ENCODE data around the gene MGAT4B. TPM values are rescaled to one million over a fixed set of nuclear protein-coding genes. Genes with fewer than 3 reads are reported as not detected.

The MGAT4B gene
- total RNA-seq, 1 experiment from 2014 or later = 613 TPM

- H3K36me3 Mint-ChIP-seq (ENCODE audit: insufficient read depth, unreplicated experiment) = peaks cover 33% of the 10 kb centered on the region
- intact Hi-C loops (cut with micrococcal nuclease; ENCODE audit: unreplicated experiment) = no loop called here
- no peaks in the 10 kb centered on the region for H3K9me3 Mint-ChIP-seq (ENCODE audit: low read depth, unreplicated experiment)
- CTCF ChIA-PET = interaction anchor here (0.9 kb wide), 1 partner anchor 9 kb away, joined by 3 read pairs; no protein-coding TSS in a partner anchor
- no peak for DNase-seq
- no peaks in the 10 kb centered on the region for H3K27me3 Mint-ChIP-seq (ENCODE audit: unreplicated experiment)
- no peak overlapping the region for H3K27ac Mint-ChIP-seq (ENCODE audit: unreplicated experiment)
- no peaks in the 10 kb centered on the region for H3K4me1 Mint-ChIP-seq (ENCODE audit: low read depth, unreplicated experiment)
- no peak overlapping the region for H3K4me3 Mint-ChIP-seq (ENCODE audit: low read depth, unreplicated experiment)
- TF ChIP-seq, protein P1, sequence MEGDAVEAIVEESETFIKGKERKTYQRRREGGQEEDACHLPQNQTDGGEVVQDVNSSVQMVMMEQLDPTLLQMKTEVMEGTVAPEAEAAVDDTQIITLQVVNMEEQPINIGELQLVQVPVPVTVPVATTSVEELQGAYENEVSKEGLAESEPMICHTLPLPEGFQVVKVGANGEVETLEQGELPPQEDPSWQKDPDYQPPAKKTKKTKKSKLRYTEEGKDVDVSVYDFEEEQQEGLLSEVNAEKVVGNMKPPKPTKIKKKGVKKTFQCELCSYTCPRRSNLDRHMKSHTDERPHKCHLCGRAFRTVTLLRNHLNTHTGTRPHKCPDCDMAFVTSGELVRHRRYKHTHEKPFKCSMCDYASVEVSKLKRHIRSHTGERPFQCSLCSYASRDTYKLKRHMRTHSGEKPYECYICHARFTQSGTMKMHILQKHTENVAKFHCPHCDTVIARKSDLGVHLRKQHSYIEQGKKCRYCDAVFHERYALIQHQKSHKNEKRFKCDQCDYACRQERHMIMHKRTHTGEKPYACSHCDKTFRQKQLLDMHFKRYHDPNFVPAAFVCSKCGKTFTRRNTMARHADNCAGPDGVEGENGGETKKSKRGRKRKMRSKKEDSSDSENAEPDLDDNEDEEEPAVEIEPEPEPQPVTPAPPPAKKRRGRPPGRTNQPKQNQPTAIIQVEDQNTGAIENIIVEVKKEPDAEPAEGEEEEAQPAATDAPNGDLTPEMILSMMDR (IDR thresholded peaks at IDR 0.05; ENCODE audit: unreplicated experiment) = no peak
- BruUV-seq (replicated peaks) = no TSS peak
Measured at GRCh38 chr5:179788193-179788854, 18.3 kb downstream of the MGAT4B start.

DNA sequence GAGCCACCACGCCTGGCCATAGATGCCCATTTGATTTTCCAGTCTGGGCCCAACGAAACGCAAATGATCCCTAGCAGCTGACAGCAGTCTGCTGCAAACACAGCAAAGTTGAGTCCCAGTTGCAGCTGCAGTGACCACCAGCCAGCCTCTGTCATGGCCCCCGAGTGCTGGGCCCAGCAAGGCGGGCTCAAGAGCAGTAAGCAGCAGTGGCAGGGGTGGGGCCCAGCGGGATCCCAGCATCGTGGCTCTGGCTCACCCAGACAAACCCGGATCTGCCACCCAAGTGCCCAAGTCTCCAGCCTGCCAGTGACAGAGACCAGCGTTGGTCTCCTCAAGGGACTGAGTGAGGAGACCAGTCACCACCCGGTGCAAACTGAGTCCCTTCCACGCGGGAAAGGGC is 19.8 kb downstream of the MGAT4B start:
- peaks cover 27% of the 10 kb centered on the region for H3K36me3 Mint-ChIP-seq (ENCODE audit: insufficient read depth, unreplicated experiment)
- BruUV-seq (replicated peaks) = no TSS peak
- CTCF ChIA-PET = no interaction called here
- no peaks in the 10 kb centered on the region for H3K27me3 Mint-ChIP-seq (ENCODE audit: unreplicated experiment)
- no peaks in the 10 kb centered on the region for H3K4me1 Mint-ChIP-seq (ENCODE audit: low read depth, unreplicated experiment)
- no peak for DNase-seq
- TF ChIP-seq, protein P1 (IDR thresholded peaks at IDR 0.05; ENCODE audit: unreplicated experiment) = no peak
- H3K4me3 Mint-ChIP-seq (ENCODE audit: low read depth, unreplicated experiment) = no peak overlapping the region
- H3K9me3 Mint-ChIP-seq (ENCODE audit: low read depth, unreplicated experiment) = no peaks in the 10 kb centered on the region
- no peak overlapping the region for H3K27ac Mint-ChIP-seq (ENCODE audit: unreplicated experiment)
- intact Hi-C loops (cut with micrococcal nuclease; ENCODE audit: unreplicated experiment) = no loop called here

DNA sequence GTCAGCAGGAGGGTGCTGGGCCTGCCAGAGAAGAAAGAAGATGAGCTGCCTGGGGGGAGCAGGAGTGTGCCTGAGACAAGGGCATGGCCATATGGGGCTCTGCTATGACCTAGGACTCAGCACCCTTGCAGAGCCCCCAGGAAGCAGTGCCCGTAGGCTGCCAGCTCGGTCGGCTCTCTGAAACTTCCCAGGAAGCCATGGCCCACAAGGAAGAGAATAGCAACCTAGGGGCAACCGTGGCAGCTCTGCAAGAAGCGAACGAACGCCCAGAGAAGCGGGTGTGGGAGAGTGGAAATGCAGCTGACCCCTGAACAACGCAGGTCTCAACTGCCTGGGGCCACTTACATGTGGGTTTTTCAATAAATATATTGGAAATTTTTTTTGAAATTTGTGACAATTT is 23.5 kb downstream of the MGAT4B start:
- Mint-ChIP-seq H3K27ac (ENCODE audit: unreplicated experiment) (no peak overlapping the region), H3K4me1 (ENCODE audit: low read depth, unreplicated experiment) (no peaks in the 10 kb centered on the region), H3K9me3 (ENCODE audit: low read depth, unreplicated experiment) (no peaks in the 10 kb centered on the region), H3K36me3 (ENCODE audit: insufficient read depth, unreplicated experiment) (peaks cover 38% of the 10 kb centered on the region), H3K4me3 (ENCODE audit: low read depth, unreplicated experiment) (no peak overlapping the region), H3K27me3 (ENCODE audit: unreplicated experiment) (no peaks in the 10 kb centered on the region)
- intact Hi-C loops (cut with micrococcal nuclease; ENCODE audit: unreplicated experiment) = no loop called here
- no TSS peak for BruUV-seq (replicated peaks)
- DNase-seq = no peak
- CTCF ChIA-PET = no interaction called here
- TF ChIP-seq, protein P1 (IDR thresholded peaks at IDR 0.05; ENCODE audit: unreplicated experiment) = no peak

DNA sequence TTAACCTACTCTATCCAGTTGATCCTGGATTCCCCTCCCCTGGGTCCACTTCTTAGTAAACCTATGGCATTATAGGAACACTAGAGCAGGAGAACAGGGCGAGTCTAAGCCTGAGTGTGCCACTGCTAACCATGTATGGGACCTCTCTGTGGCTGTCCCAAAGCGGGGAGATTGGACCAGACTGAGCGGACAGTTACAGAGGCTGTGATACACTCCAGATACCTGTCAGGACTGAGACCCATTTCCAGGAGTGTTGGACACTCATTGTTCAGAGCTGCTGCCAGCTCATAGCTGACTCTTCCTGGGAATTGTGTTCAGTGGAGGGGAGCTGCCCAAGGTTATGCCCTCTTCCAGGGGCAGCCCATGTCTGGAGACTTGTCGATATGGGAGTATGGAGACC is 24.8 kb downstream of the MGAT4B start:
- Mint-ChIP-seq H3K27ac (ENCODE audit: unreplicated experiment) (no peak overlapping the region), H3K36me3 (ENCODE audit: insufficient read depth, unreplicated experiment) (peaks cover 34% of the 10 kb centered on the region), H3K9me3 (ENCODE audit: low read depth, unreplicated experiment) (no peaks in the 10 kb centered on the region), H3K27me3 (ENCODE audit: unreplicated experiment) (no peaks in the 10 kb centered on the region), H3K4me1 (ENCODE audit: low read depth, unreplicated experiment) (no peaks in the 10 kb centered on the region), H3K4me3 (ENCODE audit: low read depth, unreplicated experiment) (no peak overlapping the region)
- BruUV-seq (replicated peaks) = no TSS peak
- intact Hi-C loops (cut with micrococcal nuclease; ENCODE audit: unreplicated experiment) = no loop called here
- DNase-seq = no peak
- CTCF ChIA-PET = interaction anchor here (0.6 kb wide), 1 partner anchor 10 kb away, joined by 4 read pairs; no protein-coding TSS in a partner anchor
- TF ChIP-seq, protein P1 (IDR thresholded peaks at IDR 0.05; ENCODE audit: unreplicated experiment) = no peak
